HG03196 (cell line): ENCODE measurements around the gene RGL3.
"Not testable (repeated sequence)": the region's sequence is repeated elsewhere in the genome, so short reads cannot be mapped to it uniquely, and the experiment has no call there.

Experiments used
- ATAC-seq: cut with Tn5 transposase; IDR thresholded peaks from one replicate; pipeline ENCODE4 v1.9.1; 2021; ENCODE audit not compliant: unreplicated experiment

Gene RGL3

GRCh38 chr19:11384778-11385129 is 34.4 kb downstream of the RGL3 start:
- no peak for ATAC-seq

GRCh38 chr19:11383706-11384048 is 35.4 kb downstream of the RGL3 start:
- no peak for ATAC-seq

DNA sequence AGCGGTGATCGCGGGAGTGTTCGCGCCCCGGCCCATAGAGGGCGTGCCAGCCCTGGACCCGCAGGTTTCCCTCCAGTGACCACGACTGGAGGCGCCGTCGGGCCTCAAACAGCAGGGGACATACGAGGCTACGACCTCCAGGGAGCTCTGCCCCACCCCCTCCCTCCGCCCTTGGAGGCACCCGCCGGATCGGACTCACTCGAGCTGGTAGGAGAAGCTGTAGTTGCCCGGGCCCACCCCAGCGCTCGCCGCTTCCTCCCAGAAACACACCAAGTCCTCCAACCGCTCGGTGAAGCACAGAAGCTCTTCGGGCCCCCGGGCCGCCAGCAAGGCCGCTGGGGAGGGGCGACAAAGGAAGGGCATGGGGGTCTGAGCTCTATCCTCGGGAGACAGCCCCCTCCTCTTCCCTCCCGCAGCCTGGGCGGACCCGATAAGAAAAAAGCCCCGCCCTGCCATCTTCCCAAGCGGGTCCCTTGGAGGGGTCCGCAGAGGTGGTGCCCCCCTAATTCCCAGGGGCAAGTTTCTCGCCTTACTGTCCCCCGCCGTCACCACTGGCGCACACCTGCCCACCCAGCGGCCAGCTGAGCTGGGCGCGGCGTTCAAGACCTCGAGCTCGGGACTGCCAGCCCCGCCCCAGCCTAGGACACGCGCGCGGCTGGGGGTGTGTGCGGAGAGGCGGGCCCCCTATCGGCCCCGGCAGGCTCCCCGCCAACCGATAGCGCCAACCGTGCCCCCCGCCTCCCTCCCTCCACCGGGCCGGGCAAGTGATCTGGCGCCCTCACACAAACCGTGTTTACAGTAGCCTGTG is 36.0 kb downstream of the RGL3 start:
- ATAC-seq, result no peak

- peak; percentile 65 for ATAC-seq
Measured at GRCh38 chr19:11380653-11381537, 38.2 kb downstream of the RGL3 start.

DNA sequence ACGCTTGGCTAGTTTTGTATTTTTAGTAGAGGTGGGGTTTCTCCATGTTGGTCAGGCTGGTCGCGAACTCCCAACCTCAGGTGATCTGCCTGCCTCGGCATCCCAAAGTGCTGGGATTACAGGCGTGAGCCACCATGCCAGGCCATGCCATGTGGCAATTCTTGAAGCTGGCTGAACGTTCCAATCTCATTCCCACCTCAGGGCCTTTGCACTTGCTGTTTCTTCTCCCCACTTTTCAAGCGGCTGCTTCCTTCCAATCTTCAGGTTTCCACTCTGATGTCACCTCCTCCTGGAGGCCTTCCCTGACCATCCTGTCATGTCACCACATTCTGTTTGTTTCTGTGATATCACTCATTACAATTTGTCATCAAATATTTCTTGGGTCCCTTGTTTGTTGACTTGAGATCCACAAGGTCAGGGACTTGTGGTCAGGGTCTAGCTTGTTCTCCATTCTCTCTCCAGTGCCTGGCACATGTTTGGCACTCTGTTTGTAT is 39.2 kb downstream of the RGL3 start:
- no peak for ATAC-seq

- not testable (repeated sequence) for ATAC-seq
Measured at GRCh38 chr19:11379269-11379845, 39.8 kb downstream of the RGL3 start.

- ATAC-seq, result no peak
Measured at GRCh38 chr19:11378319-11379189, 40.6 kb downstream of the RGL3 start.

DNA sequence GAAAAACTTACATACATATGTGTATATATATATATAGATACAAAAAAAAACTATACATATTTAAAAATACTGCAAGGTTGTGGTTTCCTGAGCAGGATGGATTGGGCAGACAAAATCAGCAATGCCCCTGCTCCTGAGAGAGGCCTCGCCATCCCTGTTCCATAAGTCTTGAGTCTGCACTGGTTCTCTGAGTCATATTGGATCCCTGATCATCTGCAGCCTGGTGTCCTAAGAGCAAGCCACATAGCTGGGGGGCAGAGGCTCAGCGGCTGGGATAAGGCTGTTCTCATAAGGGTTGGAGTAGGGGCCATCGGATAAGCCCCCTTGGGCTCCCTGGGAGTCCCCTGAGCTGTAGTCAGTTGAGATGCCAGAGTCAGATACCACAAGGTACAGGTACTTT is 41.4 kb downstream of the RGL3 start:
- no peak for ATAC-seq

GRCh38 chr19:11377237-11377636 is 41.9 kb downstream of the RGL3 start:
- ATAC-seq, result no peak

- ATAC-seq, result peak; percentile 26
Measured at GRCh38 chr19:11375143-11375948, 43.8 kb downstream of the RGL3 start.

- peak; percentile 87 for ATAC-seq
Measured at GRCh38 chr19:11374433-11375142, 44.5 kb downstream of the RGL3 start, which contains the start of gene SWSAP1. TSS of gene SWSAP1 (plus strand) at chr19:11374666. CDS start at chr19:11374681, 15 bp downstream.

DNA sequence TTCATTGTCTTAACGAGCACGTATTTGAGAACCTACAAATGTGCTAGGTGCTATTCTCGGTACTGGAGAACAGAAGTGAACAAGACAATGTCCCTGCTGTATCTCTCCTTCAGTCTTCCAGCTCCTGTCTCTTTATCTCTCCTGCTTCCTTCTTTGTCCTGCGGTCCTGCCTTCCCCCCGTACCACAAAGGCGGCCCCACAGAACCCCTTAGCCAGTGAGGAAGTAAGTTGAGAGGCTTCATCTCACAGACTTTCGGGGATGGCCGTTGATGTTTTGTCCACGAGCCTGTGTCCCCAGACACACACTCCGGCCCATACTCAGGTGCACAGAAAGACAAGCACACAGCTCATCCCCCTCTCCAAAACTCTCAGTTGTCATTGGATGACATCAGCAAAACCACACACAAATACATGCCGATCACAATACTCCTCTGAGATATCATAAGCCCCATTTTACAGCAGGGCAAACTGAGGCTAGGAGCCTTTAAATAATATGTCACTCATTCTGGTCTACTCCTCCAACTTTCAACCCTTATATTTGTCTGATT is 45.2 kb downstream of the RGL3 start:
- ATAC-seq, result no peak

DNA sequence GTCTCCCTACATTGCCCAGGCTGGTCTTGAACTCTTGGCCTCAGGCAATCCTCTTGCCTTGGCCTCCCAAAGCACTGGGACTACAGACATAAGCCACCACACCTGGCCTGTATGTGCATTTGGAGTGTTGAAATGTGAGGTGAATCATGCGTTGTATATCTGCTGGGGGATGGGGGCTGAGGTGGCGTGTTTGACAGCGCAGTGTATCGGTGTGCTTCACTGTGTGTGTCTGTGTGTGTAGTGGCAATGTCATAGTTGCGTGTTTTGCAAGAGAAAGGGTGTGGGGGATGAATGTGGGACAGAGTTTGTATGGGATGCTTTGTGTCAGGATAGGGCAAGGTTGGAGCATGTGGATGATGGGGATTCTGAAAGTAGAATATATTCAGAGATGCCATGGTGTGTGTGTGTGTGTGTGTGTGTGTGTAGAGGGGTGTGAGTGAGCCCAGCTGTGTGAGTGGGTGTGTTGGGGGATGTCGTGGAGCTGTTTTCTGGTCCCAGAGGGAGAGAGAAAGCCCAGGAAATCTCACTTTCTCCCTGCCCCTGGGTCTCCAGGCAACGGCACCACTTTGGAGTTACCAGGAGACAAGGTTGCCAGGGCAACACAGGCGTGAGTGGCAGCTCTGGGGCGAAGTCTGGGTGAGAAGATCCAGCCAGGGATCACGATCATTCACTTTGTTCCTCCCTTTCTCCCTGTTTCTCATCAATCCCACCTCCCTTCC is 45.8 kb downstream of the RGL3 start:
- ATAC-seq, result no peak

DNA sequence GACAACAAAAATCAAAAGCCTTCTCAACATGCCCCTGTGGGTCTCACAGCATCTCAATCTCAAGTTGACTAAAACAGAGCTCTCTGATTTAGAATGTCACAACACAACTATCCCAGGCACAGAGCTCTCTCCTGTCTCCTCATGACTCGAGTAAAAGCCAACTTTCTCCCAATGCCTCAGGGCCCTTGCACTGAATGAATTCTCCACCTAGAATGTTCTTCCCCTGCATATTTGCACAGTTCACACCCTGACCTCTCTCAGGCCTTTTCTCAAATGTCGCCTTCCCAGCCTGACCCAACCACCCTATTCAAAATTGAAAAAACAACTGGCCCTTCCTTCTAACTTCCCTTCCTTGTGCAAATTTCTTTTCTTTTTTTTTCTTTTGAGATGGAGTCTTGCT is 48.4 kb downstream of the RGL3 start:
- ATAC-seq, result no peak

DNA sequence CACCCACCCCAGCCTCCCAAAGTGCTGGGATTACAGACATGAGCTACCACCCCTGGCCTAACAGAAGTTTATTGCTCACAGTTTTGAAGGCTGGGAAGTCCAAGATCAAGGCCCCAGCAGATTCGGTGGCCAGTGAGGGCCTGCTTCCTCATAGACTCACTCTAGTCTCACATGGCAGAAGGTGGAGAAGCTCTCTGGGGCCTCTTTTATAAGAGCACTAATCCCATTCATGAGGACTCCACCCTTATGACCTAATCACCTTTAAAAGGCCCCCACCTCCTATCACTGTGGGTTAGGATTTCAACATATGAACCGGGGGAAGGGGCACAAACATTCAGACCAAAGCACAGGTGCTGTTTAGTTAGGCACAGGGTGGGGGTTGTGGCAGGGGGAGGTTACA is 51.6 kb downstream of the RGL3 start:
- ATAC-seq, result no peak

GRCh38 chr19:11365557-11366117 is 53.5 kb downstream of the RGL3 start:
- no peak for ATAC-seq

GRCh38 chr19:11364935-11365334 is 54.2 kb downstream of the RGL3 start:
- ATAC-seq, result no peak
